Loucy (cell line): Measurements from ENCODE around the gene DHX30.

Experiments used
- H2AFZ ChIP-seq: fragments of 200-600 bp; sonication (generic); 2 replicates; pipeline ENCODE4 v1.6.0; 2016; ENCODE audit warnings: antibody characterized with exemption, mild to moderate bottlenecking, low read length, moderate library complexity
- H3F3A ChIP-seq: fragments of 200-600 bp; 2 replicates; pipeline ENCODE4 v1.6.0; 2016; ENCODE audit warnings: antibody characterized with exemption, low read depth, mild to moderate bottlenecking
- H3K27me3 ChIP-seq: fragments of 200-600 bp; sonication (generic); 2 replicates; pipeline ENCODE4 v1.6.1; 2014; ENCODE audit warnings: low read length, mild to moderate bottlenecking; ENCODE audit not compliant: insufficient read depth, poor library complexity, severe bottlenecking
- H3K36me3 ChIP-seq: fragments of 200-600 bp; sonication (generic); 2 replicates; pipeline ENCODE4 v1.6.1; 2016; ENCODE audit warnings: low read length; ENCODE audit not compliant: insufficient read depth
- H3K4me1 ChIP-seq: fragments of 200-600 bp; sonication (generic); 2 replicates; pipeline ENCODE4 v1.5.1; 2014; ENCODE audit warnings: low read length, mild to moderate bottlenecking; ENCODE audit not compliant: insufficient read depth, poor library complexity, severe bottlenecking
- H3K4me2 ChIP-seq: fragments of 200-600 bp; sonication (generic); 2 replicates; pipeline ENCODE4 v1.6.0; 2014; ENCODE audit warnings: antibody characterized with exemption, low read length, low read depth, mild to moderate bottlenecking; ENCODE audit not compliant: poor library complexity, severe bottlenecking
- H3K4me3 ChIP-seq: fragments of 200-600 bp; sonication (generic); 2 replicates; pipeline ENCODE4 v1.5.1; 2014; ENCODE audit warnings: low read length, mild to moderate bottlenecking, mixed read lengths; ENCODE audit not compliant: poor library complexity, severe bottlenecking
- H3K79me2 ChIP-seq: fragments of 200-600 bp; sonication (generic); 2 replicates; pipeline ENCODE4 v1.6.1; 2014; ENCODE audit warnings: low read length; ENCODE audit not compliant: insufficient read depth
- H3K9ac ChIP-seq: fragments of 200-600 bp; sonication (generic); 2 replicates; pipeline ENCODE4 v1.6.0; 2014; ENCODE audit warnings: mild to moderate bottlenecking, low read depth, low read length, moderate library complexity; ENCODE audit not compliant: poor library complexity, severe bottlenecking
- H3K9me2 ChIP-seq: fragments of 200-600 bp; sonication (generic); replicated peaks from 2 replicates; pipeline ENCODE4 v1.6.1; 2016; ENCODE audit warnings: low read depth, low read length, mixed read lengths
- H3K9me3 ChIP-seq: fragments of 200-600 bp; sonication (generic); 2 replicates; pipeline ENCODE4 v1.6.1; 2014; ENCODE audit warnings: mild to moderate bottlenecking, antibody characterized with exemption, low read length, low read depth; ENCODE audit not compliant: insufficient read depth
- H4K20me1 ChIP-seq: fragments of 200-600 bp; sonication (generic); 2 replicates; pipeline ENCODE4 v1.6.0; 2014; ENCODE audit warnings: antibody characterized with exemption, low read length, mild to moderate bottlenecking; ENCODE audit not compliant: insufficient read depth, poor library complexity, severe bottlenecking
- CTCF ChIP-seq: fragments of 200-600 bp; sonication (generic); conservative IDR thresholded peaks from 2 replicates; pipeline ENCODE4 v1.5.1; 2014; ENCODE audit warnings: mild to moderate bottlenecking, antibody characterized with exemption, low read length
- EZH2phosphoT487 ChIP-seq: fragments of 200-600 bp; IDR thresholded peaks from 2 replicates; pipeline ENCODE4 v1.6.1; 2018; ENCODE audit warnings: antibody characterized with exemption, mild to moderate bottlenecking, moderate library complexity, borderline replicate concordance

The DHX30 gene

GRCh38 chr3:47859956-47860605 is 57.1 kb downstream of the DHX30 start:
- no peaks in the 10 kb centered on the region for H3F3A ChIP-seq
- no peaks in the 10 kb centered on the region for H3K9me3 ChIP-seq
- no peaks in the 10 kb centered on the region for H3K4me1 ChIP-seq
- no peaks in the 10 kb centered on the region for H4K20me1 ChIP-seq
- TF ChIP-seq EZH2phosphoT487 (no peak), CTCF (no peak)
- no peak overlapping the region for H3K4me3 ChIP-seq
- no peaks in the 10 kb centered on the region for H3K79me2 ChIP-seq
- no peak overlapping the region for H3K4me2 ChIP-seq
- H2AFZ ChIP-seq = no peak overlapping the region
- no peak overlapping the region for H3K9ac ChIP-seq
- peaks cover 15% of the 10 kb centered on the region; the same call in 1 of the 2 replicates for H3K36me3 ChIP-seq
- H3K27me3 ChIP-seq = no peaks in the 10 kb centered on the region
- no peaks in the 10 kb centered on the region for H3K9me2 ChIP-seq

- no peak overlapping the region for H3K9ac ChIP-seq
- no peak overlapping the region for H3K4me3 ChIP-seq
- no peaks in the 10 kb centered on the region for H3K27me3 ChIP-seq
- H3K4me1 ChIP-seq = no peaks in the 10 kb centered on the region
- no peak overlapping the region for H2AFZ ChIP-seq
- H3K79me2 ChIP-seq = no peaks in the 10 kb centered on the region
- no peaks in the 10 kb centered on the region for H3K9me2 ChIP-seq
- TF ChIP-seq CTCF (no peak), EZH2phosphoT487 (no peak)
- H4K20me1 ChIP-seq = no peaks in the 10 kb centered on the region
- no peaks in the 10 kb centered on the region for H3F3A ChIP-seq
- H3K9me3 ChIP-seq = no peaks in the 10 kb centered on the region
- H3K36me3 ChIP-seq = peaks cover 15% of the 10 kb centered on the region; the same call in 1 of the 2 replicates
- H3K4me2 ChIP-seq = no peak overlapping the region
Measured at GRCh38 chr3:47863391-47864128, 60.6 kb downstream of the DHX30 start.

GRCh38 chr3:47865192-47865591 is 62.3 kb downstream of the DHX30 start:
- TF ChIP-seq CTCF = 0 out of 2 replicates have a peak, but pooled peaks have one; percentile 20
- no peak for TF ChIP-seq EZH2phosphoT487
- Histone ChIP-seq H3K27me3 (no peaks in the 10 kb centered on the region), H3K4me3 (no peak overlapping the region), H3K9me2 (no peaks in the 10 kb centered on the region), H3K79me2 (no peaks in the 10 kb centered on the region), H3K9me3 (no peaks in the 10 kb centered on the region), H3K36me3 (peaks cover 32% of the 10 kb centered on the region; the same call in 1 of the 2 replicates), H3K9ac (no peak overlapping the region), H2AFZ (no peak overlapping the region), H3K4me2 (no peak overlapping the region), H3F3A (no peaks in the 10 kb centered on the region), H3K4me1 (no peaks in the 10 kb centered on the region), H4K20me1 (no peaks in the 10 kb centered on the region)
